Measurements from ENCODE around the gene PPP1R2B. TPM values are rescaled to one million over a fixed set of nuclear protein-coding genes. Genes with fewer than 3 reads are reported as not detected.

PPP1R2B gene
- total and polyA plus RNA-seq, 3 donors from 2014 or later: 7.4 to 43.6 (median 12.1) TPM

Small RNA genes within 50 kb of the gene (small RNA-seq; reads per million reads assigned to genes)
- gene RNU6-556P: 0 reads per million in 2 donors

Other genes with a start within 250 kb of the PPP1R2B start
- gene TIMD4, start 112.9 kb downstream of the PPP1R2B start, total RNA-seq: 10 to 100 TPM; 34.4 to 78.0 TPM
- gene TIMD4, start 112.9 kb downstream of the PPP1R2B start, polyA plus RNA-seq (ENCODE audit: insufficient read depth, low read depth, low replicate concordance): 197 TPM
- gene HAVCR1, start 208.8 kb downstream of the PPP1R2B start, total RNA-seq: 1 to 10 TPM; 1.1 to 1.7 TPM
- gene HAVCR1, start 208.8 kb downstream of the PPP1R2B start, polyA plus RNA-seq (ENCODE audit: insufficient read depth, low read depth, low replicate concordance): 3.1 TPM